ENCODE measurements around the gene SNX17. TPM values are rescaled to one million over a fixed set of nuclear protein-coding genes. Genes with fewer than 3 reads are reported as not detected.

Gene SNX17
- total and polyA plus RNA-seq, 2 of the 13 experiments (the other 11 are each of a cell fraction or from before 2014, with no cell fraction given): 75.0 to 109 TPM

DNA sequence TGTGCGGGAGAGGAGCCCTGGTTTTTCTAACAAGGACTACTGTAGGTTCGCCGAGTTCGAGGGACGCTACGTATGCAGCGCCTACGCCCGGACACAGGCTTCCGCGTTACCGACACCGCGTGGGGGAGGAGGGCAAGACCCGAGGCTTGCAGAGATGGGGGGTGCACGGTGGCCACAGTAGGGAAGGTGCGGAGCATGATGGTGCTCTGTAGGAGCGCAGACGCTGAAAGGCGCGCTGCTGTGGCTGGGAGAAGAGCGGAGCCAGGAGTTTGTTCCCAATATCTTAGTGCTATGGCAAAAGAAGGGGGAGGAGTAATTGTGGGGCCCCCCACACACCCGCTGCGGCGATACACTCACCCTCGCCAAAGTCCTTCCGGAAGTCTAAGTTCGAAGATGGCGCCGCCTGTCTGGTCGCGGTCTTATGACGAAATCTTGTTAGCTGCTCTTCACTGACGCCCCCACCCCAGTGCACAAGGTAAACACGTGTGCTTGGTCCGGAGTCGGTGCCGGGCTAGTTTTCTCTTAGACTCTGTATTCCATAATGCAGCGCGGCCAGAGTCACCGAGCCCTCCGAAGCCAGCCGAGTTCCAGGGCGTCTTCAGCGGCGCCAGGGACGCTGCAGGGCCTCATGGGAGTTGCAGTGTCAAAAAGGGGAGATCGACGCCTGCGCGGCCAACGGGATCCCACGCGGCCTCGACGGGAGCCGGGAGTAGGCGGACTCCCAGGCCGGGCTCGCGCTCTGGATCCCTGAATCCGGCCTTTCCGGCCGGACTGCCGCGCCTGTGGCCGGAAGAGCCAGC is 13.8 kb upstream of the SNX17 start, which contains the start of gene GTF3C2 (continued):
- TF ChIP-seq SUZ12 (IDR thresholded peaks at IDR 0.05; ENCODE audit: low read depth, low read length): peak; percentile 57; the same call in 1 of the 2 replicates
- peak; percentile 64 for TF ChIP-seq KMT2A (CRISPR knock-in tag; IDR thresholded peaks at IDR 0.05)
- peak; percentile 75; the same call in 1 of the 2 replicates for TF ChIP-seq HOXA5 (CRISPR knock-in tag; IDR thresholded peaks at IDR 0.05)
- TF ChIP-seq TCF12 (IDR thresholded peaks at IDR 0.05): no peak
- 0 out of 2 replicates have a peak, but pooled peaks have one; percentile 37 for TF ChIP-seq TCF12 (CRISPR knock-in tag; IDR thresholded peaks at IDR 0.05)
- peak; percentile 37; the same call in 1 of the 2 replicates for TF ChIP-seq ZNF605 (CRISPR knock-in tag; IDR thresholded peaks at IDR 0.05)
- TF ChIP-seq ZNF615 (CRISPR knock-in tag; IDR thresholded peaks at IDR 0.05; ENCODE audit: borderline replicate concordance): peak; percentile 32; the same call in 1 of the 2 replicates
- TF ChIP-seq LCORL (IDR thresholded peaks at IDR 0.05): no peak
- peak; percentile 81; the same call in 1 of the 2 replicates for TF ChIP-seq LCORL (CRISPR knock-in tag; IDR thresholded peaks at IDR 0.05)
- TF ChIP-seq RXRA (CRISPR knock-in tag; IDR thresholded peaks at IDR 0.05): peak; percentile 66; the same call in 1 of the 2 replicates
- TF ChIP-seq PLRG1 (conservative IDR thresholded peaks at IDR 0.05): no peak
- TF ChIP-seq ZNF552 (CRISPR knock-in tag; IDR thresholded peaks at IDR 0.05; ENCODE audit: borderline replicate concordance): no peak; the same call in 1 of the 2 replicates
- TF ChIP-seq, protein P1, sequence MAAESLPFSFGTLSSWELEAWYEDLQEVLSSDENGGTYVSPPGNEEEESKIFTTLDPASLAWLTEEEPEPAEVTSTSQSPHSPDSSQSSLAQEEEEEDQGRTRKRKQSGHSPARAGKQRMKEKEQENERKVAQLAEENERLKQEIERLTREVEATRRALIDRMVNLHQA (CRISPR knock-in tag; IDR thresholded peaks at IDR 0.05): peak; percentile 16; the same call in 1 of the 2 replicates
- TF ChIP-seq ZNF160 (CRISPR knock-in tag; IDR thresholded peaks at IDR 0.05): no peak; the same call in none of the 2 replicates
- peak; percentile 91 for TF ChIP-seq TGIF2 (CRISPR knock-in tag; IDR thresholded peaks at IDR 0.05)
- TF ChIP-seq JUNB (CRISPR knock-in tag; IDR thresholded peaks at IDR 0.05; ENCODE audit: borderline replicate concordance): no peak

Data from HepG2 (cell line).